Fibroblast of skin of back (primary cell): Measurements from ENCODE around the gene CCDC60. TPM values are rescaled to one million over a fixed set of nuclear protein-coding genes. Genes with fewer than 3 reads are reported as not detected.

Source experiments
- DNase-seq: peaks from one replicate; pipeline ENCODE4 v3.0.0-alpha.2; 2013
- polyA plus RNA-seq, 2 experiments: library from polyadenylated mRNA; unstranded; fragments of 120-200 nt; gene quantifications; one replicate each; pipeline ENCODE4 v1.2.1, GENCODE V29; 2013; ENCODE audit not compliant: insufficient read length in 2 of 2

Gene CCDC60
- polyA plus RNA-seq (2013, experiment 1 of 2; ENCODE audit: insufficient read length), result not detected
- not detected for polyA plus RNA-seq (2013, experiment 2 of 2; ENCODE audit: insufficient read length)

DNA sequence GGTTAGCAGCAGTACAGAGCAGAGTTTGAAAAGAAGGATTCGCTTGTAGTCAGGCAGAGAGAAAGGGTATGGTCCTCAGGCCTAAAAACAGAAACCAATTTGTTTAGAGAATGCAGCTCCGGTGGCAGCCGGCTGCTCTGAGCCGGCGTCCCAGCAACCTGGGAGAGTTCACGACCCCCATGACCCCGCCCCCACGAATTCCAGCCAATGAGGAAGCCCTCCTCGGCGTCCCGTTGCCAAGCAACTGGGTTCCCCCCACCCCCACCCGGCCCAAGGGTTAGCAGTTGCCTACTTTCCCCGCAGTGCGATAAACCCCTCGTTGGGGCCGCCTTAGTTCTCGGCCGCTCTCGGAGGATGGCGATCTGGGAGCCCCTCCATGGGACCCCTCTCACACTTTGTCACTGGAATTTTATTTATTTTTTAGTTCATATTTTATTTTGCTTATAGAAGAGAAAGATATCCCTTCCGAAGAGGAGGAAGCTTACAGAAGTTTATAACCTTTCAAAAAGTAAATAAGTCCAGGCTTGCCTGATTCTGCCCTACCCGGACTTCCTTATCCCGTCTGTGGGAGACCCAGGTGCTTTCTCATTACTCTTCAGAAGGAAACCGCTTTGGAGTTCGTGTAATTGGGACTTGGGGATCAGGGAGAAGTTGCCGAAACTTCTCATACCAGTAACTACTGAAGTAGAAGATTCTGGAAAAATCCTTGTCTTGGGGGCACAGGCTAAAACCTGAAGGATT, at the start of gene CCDC60:
Gene CCDC60 (plus strand): TSS at position 300 of the 741 bp plus-strand sequence. CDS start 448 bp downstream, outside the sequence.
- DNase-seq, result no peak

DNA sequence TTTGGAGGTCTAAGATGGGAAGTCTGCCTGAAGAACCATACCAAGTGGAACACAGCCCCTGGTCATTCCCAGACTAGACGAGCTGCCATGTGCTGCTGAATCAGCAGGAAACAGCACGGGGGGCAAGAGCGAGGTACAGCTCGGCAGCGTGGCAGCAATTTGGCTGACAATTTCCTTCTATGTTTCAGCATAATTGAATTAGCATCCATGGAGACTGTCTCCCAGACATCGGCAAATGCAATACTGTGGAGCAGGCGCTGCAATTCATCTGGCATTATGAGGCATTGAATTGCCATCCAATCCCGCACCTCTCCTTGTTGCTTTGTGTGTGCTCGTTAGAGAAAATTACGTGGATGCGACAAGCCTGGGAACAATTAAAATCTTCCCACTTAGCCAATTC, 46.0 kb upstream of the CCDC60 start:
- no peak for DNase-seq

GRCh38 chr12:119292893-119293630, 41.5 kb upstream of the CCDC60 start:
- no peak for DNase-seq

GRCh38 chr12:119294211-119294610, 40.3 kb upstream of the CCDC60 start:
- no peak for DNase-seq

DNA sequence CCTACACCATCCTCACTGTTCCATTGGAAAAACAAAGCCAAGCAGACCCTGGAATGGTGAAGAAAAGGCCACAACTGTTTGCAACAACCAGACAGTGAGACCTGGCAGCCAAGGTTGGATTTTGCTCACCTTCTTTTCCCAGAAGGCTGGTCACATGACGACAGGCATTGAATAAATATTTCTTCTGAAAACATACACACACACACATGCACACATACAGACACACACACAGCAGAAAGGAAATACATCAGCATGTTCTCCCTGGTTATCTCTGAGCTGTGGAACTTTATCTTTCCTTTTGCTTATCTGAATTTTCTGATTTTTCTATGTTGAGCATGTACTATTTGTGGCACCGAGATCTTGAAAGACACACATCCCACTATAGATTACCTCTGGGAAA, 38.0 kb upstream of the CCDC60 start:
- DNase-seq, result no peak

- no peak for DNase-seq
These were observed 35.4 kb upstream of the CCDC60 start for GRCh38 chr12:119299130-119299529.

GRCh38 chr12:119301379-119301778, 33.1 kb upstream of the CCDC60 start:
- DNase-seq, result no peak

GRCh38 chr12:119302451-119303080, 32.0 kb upstream of the CCDC60 start:
- DNase-seq, result no peak

GRCh38 chr12:119306593-119306992, 27.9 kb upstream of the CCDC60 start:
- no peak for DNase-seq

DNA sequence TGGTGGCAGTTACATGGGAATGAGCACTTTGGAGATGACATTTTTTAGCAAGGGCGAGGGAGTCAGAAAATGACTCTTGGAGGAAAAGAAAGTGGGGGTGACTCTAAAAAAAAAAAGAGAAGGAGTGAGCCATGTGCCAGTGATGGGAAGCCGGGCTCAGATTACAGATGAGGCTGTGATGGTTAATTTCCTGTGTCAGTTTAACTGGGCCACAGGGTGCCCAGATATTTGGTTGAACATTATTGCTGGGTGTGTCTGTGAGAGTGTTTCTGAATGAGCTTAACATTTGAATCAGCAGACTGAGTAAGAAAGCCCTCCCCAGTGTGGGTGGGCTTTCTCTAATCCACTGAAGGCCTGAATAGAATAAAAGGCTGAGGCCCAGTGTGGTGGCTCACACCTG, 26.8 kb upstream of the CCDC60 start:
- no peak for DNase-seq

GRCh38 chr12:119308708-119309456, 25.6 kb upstream of the CCDC60 start:
- DNase-seq, result no peak

GRCh38 chr12:119311878-119312277, 22.7 kb upstream of the CCDC60 start:
- no peak for DNase-seq

DNA sequence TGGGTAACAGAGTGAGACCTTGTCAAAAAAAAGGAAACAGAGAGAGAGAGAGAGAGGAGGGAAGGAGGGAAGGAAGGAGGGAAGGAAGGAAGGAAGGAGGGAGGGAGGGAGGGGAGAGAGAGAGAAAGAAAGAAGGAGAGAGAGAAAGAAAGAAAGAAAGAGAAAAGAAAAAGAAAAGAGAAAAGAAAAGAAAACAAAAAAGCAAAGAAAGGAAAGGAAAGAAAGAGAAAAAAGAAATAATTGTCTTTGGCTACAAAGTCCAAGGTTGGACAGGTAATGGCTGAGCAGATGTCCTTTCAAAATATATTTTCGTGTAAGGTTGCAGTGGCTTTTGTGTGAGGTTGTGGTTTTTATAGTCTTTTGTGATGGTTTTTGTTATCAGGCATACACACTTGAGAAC, 21.6 kb upstream of the CCDC60 start:
- DNase-seq, result no peak

GRCh38 chr12:119314290-119314689, 20.2 kb upstream of the CCDC60 start:
- no peak for DNase-seq

- DNase-seq, result no peak
These were observed 14.9 kb upstream of the CCDC60 start for GRCh38 chr12:119319638-119320037.

DNA sequence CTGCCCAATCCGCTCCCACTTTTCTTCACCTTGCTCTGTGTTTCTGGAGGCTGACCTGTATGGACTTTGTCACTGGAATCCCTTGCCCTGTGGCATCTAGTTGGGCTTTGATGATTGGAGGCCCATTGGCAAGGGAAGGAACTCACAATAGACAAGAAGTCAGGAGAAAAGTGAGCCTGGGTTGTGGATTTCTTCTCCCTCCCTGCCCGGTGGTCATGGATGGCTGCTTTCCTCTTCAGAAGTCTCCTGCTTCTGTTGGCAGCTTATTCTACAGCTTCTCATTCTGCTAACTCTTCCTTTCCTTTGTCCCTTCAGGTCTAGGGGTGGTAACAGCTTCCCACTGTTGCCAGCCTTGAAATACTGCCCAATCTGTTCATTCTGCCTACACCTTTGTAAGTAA, 13.9 kb upstream of the CCDC60 start:
- DNase-seq, result no peak

- DNase-seq, result no peak
These were observed 12.2 kb upstream of the CCDC60 start for GRCh38 chr12:119322301-119322723.

GRCh38 chr12:119325813-119326212, 8.7 kb upstream of the CCDC60 start:
- DNase-seq, result no peak

DNA sequence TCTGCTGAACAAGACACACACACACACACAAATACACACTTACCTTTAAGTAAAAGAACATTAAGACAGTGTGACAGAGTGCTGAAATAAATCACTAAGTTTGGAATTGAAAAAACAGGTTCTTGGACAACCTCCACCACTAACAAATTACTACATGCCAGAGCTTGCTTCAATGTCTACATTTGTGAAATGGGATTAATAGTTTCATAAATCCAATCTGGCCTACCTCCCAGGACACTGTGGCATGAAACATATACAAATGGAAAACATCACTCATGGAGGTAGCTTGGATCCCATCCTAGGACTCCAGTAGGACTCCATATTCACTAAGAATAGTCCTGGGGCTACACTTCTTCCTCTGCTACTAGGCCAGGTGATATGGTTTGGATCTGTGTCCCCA, 8.2 kb upstream of the CCDC60 start:
- no peak for DNase-seq

DNA sequence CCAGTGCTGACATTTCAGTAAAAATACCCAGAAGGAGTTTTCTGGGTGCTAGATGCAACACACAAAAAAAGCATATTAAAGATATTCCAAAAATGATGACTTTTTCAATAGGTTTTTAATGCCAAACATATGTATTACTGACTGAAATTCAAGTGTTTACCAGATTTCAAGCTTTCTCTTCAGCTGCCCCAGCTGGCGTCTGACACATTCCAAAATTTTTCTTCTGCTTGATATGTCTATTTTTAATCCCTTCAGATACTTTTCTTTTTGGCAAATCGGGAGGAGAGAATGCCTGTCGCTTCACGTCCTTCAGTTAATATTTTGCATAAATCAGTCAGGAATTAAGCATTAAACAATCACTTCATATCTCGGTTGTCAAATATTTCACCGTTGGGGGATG, 7.1 kb upstream of the CCDC60 start:
- no peak for DNase-seq

- no peak for DNase-seq
These were observed 6.4 kb upstream of the CCDC60 start for GRCh38 chr12:119328111-119328510.

- no peak for DNase-seq
These were observed 4.2 kb downstream of the CCDC60 start for GRCh38 chr12:119338593-119339363.
